ENCODE results near the gene TAF6.
A peak's percentile ranks its signal among the peaks of the same experiment; 100 is the strongest.
"Not testable (repeated sequence)": the region's sequence is repeated elsewhere in the genome, so short reads cannot be mapped to it uniquely, and the experiment has no call there.

Gene TAF6

DNA sequence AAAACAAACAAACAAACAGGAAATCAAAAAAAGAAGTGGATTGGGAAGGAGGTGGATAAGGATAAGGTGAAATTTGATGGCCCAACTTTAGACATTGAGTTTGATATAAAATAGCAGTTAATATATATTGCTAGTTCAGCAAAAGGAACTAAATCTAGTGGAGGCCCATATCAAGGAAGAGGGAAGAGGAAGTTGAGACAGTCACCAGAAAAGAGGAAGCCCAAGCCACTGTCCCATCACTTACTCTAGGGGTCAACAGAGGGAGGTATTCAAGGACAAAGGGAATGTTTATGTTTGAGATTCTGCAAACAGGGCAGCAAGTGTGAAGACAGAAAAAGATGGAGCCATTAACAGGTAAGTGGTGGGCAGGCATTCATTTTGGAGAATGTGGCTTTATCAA is 33.2 kb upstream of the TAF6 start:
- no peak for DNase-seq (ENCODE audit: low spot score)

DNA sequence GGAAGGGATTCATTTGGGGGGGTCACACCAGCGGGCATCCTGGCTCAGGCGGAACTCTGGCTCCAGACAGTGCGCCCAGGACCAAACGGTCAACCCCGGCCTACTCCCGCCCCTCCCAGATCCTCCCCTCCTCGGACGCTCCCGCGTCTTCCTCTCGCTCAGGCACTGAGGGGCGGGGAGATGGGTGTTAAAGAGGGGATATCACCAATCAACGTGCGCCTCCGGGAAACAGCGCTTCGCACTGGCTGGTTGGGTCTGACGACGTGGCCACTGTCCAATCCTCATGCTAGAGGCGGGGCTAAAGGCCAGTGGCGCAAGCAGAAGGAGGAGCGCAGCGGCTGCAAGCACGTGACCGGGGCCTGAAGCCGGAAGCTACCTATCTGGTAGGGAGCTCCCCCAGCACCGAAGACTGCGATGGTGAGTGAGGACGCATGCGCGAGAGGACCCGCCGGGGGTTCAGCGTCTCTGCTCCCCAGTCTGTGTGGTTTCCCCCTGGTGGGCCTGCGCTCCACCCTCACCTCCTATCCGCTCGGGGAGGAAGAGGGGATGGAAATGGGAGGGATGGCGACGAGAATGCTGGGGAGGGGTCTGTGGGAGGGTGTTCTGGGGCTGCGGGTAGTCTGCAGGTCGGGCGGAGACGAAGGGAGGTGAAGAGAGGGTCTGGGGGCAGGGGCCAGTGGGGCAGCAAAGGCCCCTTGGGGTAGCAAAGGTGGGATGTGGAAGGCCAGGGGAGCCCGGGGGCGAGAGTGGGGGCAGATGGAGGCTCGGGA is 29.6 kb upstream of the TAF6 start, which contains the start of gene LAMTOR4:
Gene LAMTOR4, plus strand, starts transcription at position 360 of the 770 bp plus-strand sequence. Its CDS starts 55 bp downstream, at position 415.
- DNase-seq (ENCODE audit: low spot score), result peak; percentile 100

DNA sequence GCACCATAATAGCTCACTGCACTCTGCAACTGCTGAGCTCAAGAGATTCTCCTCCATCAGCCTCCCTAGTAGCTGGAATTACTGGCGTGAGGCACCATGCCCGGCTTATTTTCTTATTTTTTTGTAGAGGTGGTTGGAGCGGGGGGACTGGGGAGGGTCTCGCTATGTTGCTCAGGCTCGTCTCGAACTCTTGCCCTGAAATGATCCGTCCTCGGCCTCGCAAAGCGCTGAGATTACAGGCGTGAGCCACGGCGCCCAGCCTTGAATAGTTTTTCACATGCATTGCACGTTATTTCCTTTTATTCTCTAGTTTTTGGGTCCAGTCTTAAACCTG is 29.0 kb upstream of the TAF6 start:
- DNase-seq (ENCODE audit: low spot score), result no peak

DNA sequence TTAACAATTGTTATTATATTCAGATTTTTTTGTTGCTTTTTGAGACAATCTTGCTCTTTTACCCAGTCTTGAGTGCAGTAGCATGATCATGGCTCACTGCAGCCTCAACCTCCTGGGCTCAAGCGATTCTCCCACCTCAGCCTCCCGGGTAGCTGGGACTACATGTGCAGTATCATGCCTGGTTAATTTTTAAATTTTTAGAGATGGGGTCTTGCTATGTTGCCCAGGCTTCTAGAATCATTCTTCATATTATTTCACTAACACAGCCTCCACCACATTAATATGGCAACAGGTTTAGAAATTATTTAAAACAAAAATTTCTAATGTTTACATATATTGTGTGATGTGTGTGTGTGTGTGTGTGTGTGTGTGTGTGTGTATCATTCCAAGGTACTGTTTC is 28.1 kb upstream of the TAF6 start:
- no peak for DNase-seq (ENCODE audit: low spot score)

DNA sequence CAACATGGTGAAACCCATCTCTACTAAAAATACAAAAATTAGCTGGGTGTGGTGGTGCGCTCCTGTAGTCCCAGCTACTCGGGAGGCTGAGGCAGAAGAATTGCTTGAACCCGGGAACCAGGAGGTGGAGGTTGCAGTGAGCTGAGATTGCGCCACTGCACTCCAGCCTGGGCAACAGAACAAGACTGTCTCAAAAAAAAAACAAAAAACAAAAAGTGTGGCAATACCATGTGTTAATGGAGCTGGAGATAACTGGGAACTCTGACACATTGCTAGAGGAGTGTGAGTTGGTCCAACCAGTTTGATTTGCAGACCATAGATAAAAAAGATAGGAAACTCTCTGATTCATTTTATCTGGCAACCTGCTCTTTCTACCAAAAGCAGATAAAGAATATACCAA is 27.2 kb upstream of the TAF6 start:
- not testable (repeated sequence) for DNase-seq (ENCODE audit: low spot score)

DNA sequence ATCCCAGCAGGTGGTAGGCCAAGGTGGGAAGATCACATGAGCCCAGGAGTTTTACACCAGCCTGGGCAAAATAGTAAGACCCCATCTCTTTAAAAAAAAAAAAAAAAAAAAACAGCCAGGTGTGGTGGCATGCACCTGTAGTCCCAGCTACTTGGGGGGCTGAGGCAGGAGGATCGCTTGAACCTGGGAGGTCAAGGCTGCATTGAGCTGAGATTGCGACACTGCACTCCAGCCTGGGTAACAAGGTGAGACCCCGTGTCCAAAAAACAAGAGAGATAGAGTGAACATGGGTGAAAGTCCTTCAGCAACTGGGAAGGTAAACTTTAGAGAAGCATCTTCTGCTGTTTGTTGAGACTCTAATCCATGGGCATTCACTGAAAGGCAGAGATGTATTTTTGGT is 23.3 kb upstream of the TAF6 start:
- DNase-seq (ENCODE audit: low spot score), result no peak

DNA sequence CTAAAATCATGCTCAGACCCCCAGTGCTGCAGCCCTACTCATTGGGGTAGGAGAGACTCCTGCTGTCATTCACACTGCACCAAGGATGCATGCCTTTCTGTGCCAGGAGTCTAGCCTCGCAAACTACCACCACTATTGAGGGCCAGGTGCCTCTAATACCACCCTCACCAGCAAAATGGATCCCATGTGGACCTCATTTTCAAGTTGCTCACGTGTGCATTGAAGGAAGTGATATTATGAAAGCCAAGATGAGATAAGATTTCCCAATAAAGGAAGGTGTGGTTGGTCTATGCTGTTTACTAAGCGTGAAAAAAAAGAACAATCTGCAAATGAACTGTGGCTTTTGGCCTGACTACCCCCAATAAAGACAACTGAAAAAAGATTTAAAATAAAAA is 22.4 kb upstream of the TAF6 start:
- no peak for DNase-seq (ENCODE audit: low spot score)

DNA sequence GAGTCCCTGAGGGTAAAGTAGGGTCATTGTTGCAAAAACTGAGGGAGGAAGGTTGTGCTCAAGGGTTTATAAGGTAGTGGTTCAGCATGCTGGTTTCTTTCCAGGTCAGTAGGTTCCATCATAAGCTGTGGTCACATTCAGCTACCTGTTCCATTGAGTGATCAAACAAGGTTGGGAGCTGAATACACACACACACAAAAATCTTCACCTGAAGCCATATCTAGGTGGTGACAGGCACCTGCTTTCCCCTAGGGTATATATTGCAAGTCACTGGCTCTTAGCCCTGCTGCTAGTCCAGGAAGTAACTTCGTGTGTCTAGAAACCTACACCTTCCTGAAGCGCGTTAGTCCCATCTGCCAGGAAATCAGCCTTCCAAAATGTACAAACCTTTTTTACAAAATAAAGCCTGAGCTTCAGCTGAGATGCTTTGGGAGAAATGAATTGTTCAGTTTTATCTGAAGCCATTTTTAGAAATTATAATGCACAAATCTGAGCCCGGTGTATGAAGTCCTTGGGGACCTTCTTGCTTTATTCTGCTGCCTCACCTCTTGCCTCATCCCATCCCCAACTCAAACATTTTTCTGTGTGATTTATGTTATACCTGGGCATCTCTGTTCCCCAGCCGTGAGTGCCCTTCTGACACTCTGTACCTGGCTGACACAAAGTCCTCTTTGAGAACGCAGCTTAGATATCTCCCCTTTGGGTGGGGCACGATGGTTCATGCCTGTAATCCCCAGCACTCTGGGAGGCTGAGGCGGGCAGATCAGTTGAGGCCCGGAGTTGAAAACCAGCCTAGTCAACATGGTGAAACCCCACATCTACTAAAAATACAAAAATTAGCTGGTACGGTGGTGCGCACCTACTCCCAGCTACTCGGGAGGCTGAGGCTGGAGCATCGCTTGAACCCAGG is 18.9 kb upstream of the TAF6 start:
- DNase-seq (ENCODE audit: low spot score), result peak; percentile 85

DNA sequence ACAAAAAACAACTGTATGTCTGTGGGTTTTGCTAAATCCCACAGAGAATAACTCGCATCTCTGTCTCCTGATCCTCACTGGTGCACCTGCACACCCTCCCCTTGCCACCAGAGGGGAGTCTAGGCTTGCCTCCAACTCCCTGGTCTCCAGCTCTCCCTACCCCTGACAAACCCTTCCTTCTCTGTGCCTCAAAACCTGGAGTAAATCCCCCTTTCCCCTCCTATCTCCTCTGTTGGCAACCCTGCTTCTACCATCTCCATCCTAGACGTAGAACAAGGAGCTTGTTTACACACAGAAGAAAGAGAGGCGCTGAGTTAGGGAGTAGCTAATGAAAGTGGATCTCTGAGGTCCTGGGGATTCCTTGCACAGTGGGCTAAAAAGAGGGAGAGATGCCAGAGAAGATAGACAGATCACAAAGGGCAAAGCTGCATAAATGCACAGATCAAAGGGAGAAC is 13.6 kb upstream of the TAF6 start:
- peak; percentile 70 for DNase-seq (ENCODE audit: low spot score)

DNA sequence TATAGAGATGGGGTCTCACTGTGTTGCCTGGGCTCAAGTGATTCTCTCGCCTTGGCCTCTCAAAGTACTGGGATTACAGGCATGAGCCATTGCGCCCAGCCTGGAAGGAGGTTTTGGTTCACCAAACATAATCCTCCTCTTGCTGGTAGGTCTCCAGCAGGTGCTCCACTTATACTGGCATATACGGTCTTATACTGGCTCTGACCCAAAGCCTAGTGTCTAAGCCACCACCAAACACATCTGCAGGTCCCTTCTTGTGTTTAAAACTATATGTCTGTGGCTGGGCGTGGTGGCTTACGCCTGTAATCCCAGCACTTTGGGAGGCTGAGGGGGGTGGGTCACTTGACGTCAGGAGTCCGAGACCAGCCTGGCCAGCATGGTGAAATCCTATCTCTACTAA is 13.0 kb upstream of the TAF6 start:
- DNase-seq (ENCODE audit: low spot score), result no peak

DNA sequence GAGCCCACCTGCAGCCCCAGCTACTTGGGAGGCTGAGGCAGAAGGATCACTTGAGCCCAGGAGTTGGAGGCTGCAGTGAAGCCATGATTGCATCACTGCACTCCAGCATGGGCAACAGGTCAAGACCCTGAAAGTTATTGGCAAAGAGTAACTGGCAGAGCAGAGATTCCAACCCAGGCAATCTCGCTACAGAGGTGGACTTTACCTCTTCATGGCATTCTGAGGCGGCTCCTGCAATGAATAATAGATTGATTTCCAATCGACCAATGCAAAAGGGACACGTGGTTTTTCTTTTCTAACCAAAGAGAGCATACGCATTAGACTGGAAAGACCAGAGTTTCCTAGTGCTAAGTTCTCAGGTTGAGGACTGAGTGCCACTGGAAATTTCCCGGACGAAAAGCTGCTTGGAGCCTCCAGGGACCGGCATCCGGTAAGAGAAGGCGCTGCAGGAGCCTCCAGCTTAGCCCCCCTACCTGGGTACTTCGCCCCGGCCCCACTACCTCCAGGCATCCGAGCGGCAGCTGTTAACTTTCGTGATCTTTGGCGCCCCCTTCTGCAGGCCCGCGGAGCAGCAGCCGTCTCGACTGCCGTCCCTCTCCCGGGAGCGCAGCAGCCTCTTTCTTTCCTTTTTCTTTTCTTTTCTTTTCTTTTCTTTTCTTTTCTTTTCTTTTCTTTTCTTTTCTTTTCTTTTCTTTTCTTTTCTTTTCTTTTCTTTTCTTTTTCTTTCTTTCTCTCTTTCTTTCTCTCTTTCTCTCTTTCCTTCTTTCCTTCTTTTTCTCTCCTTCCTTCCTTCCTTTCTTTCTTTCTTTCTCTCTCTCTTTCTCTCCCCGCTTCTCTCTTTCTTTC is 11.7 kb upstream of the TAF6 start:
- DNase-seq (ENCODE audit: low spot score), result peak; percentile 52

DNA sequence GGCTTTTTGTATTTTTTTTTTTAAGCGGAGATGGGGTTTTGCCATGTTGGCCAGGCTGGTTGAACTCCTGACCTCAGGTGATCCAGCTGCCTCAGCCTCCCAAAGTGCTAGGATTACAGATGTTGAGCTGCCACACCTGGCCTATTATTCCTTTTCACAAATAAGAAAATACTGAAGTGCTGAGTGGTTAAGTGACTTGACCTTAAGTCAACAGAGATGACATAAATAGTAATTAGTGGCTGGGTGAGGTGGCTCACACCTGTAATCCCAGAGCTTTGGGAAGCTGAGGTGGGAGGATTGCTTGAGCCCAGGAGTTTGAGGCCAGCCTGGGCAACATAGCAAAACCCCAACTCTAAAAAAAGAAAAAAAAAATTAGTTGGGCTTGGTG is 11.1 kb upstream of the TAF6 start:
- DNase-seq (ENCODE audit: low spot score), result peak; percentile 38

DNA sequence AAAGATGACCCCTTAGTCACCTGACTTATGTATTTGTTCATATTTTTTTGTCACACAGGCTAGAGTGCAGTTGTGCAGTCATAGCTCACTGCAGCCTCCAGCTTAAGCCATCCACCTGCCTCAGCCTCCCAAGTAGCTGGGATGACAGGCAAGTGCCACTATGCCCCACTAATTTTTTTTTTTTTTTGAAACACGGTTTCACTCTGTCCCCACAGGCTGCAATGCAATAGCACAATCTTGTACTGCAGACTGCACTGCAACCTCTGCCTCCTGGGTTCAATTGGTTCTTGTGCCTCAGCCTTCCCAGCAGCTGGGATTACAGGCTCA is 9.4 kb upstream of the TAF6 start:
- DNase-seq (ENCODE audit: low spot score), result no peak

DNA sequence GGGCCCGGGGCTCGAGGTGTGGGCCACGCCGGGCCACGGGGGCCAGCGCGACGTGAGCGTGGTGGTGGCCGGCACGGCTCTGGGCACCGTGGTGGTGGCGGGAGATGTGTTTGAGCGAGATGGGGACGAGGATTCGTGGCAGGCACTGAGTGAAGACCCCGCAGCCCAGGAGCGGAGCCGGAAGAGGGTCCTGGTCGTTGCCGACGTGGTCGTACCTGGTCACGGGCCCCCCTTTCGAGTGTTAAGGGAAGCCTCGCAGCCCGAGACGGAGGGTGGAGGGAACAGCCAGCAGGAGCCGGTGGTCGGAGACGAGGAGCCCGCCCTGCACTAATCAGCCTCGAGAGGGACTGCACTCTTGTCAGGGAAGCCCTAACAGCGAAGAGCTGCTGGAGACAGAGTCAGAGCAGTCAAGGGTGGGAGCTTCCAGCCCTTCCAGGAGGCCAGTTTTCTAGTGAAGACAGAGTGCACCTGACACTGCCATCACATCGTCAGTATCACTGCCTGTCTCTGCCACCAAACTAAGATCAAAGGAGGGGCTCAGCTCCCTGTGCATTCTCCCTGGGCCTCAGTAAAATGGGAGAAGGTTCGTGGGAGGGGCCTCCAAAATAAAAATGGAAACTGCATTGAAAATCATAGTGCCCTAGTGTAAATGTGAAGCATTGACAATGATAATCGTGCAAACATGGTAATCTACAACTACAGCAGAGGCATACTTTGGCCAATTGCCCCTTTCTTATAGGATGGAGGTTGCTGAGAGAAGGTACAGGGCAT is 8.9 kb upstream of the TAF6 start:
- peak; percentile 19 for DNase-seq (ENCODE audit: low spot score)

DNA sequence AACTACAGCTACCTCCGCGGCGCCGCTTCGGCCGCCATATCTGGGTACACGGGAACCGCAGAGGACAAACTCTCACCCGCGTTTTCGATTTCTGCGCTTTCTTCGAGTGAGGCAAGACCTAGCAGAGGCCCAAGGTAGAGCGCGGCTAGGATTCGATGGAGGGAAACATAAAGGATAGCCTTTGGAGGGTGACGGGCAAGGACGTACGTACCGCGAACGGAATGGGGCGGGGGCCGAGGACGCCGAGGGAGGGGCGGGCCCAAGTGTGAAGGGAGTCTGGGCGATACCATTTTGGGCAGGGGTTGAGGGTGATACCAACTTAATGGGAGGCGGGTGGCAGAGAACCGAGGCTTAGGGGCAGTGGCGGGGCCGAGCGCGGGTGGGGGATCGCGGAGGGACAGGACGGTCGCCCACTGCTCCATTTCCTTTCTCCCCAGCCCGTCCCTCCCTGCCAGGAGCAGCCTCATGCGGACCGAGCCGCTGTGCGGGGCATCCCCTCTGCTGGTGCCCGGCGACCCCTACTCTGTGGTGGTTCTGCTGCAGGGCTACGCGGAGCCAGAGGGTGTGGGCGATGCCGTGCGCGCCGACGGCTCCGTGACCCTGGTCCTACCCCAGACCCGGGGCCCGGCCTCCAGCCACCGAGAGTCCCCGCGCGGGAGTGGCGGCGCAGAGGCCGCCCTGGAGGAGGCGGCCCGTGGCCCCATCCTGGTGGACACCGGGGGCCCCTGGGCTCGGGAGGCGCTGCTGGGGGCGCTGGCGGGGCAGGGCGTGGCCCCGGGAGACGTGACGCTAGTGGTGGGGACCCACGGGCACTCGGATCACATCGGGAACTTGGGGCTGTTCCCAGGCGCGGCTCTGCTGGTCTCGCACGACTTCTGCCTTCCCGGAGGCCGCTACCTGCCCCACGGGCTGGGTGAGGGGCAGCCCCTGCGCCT is 8.0 kb upstream of the TAF6 start, which contains the start of gene MBLAC1:
Gene MBLAC1, plus strand, starts transcription at position 37 of the 935 bp plus-strand sequence. Its CDS starts 429 bp downstream, at position 466.
- DNase-seq (ENCODE audit: low spot score), result peak; percentile 88

DNA sequence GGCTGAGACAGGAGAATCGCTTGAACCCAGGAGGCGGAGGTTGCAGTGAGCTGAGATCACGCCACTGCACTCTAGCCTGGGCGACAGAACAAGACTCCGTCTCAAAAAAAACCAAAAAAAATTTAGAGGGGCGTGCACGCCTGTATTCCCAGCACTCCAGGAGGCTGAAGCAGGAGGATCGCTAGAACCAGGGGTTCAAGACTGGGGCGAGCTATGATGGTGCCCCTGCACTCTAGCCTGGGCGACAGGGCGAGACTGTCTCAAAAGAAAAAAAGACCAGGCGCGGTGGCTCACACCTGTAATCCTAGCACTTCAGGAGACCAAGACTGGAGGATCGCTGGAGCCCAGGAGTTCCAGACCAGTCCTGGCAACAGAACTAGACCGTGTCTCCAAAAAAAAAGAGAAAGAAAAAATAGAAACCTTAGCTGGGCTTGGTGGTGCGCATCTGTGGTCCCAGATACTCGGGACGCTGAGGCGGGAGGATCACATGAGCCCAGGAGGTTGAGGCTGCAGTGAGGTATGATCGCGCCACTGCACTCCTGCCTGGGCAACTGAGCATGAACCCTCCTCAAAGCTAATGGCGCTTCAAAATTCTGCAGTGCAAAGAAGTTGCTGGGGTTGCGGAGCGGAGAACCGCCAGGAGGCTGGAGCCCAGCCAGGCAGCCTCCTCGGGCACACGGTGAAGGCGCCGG is 7.2 kb upstream of the TAF6 start:
- no peak for DNase-seq (ENCODE audit: low spot score)

DNA sequence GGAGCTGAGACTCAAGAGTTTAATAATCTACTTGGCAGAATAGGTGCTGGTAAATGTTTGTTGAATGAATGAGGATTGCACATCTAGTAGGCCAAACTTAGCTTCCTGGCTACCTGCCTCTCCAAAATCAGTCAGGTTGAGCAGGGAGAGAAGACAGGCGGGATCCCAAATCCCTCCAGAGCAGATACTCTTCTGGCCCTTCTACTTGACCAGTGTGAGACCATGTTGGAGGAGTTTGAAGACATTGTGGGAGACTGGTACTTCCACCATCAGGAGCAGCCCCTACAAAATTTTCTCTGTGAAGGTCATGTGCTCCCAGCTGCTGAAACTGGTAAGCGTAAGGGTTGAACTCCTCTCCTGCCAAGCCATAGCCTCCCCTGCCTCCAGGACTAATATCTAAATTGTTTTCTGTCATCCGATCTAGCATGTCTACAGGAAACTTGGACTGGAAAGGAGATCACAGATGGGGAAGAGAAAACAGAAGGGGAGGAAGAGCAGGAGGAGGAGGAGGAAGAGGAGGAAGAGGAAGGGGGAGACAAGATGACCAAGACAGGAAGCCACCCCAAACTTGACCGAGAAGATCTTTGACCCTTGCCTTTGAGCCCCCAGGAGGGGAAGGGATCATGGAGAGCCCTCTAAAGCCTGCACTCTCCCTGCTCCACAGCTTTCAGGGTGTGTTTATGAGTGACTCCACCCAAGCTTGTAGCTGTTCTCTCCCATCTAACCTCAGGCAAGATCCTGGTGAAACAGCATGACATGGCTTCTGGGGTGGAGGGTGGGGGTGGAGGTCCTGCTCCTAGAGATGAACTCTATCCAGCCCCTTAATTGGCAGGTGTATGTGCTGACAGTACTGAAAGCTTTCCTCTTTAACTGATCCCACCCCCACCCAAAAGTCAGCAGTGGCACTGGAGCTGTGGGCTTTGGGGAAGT is 5.4 kb upstream of the TAF6 start:
- no peak for DNase-seq (ENCODE audit: low spot score)

DNA sequence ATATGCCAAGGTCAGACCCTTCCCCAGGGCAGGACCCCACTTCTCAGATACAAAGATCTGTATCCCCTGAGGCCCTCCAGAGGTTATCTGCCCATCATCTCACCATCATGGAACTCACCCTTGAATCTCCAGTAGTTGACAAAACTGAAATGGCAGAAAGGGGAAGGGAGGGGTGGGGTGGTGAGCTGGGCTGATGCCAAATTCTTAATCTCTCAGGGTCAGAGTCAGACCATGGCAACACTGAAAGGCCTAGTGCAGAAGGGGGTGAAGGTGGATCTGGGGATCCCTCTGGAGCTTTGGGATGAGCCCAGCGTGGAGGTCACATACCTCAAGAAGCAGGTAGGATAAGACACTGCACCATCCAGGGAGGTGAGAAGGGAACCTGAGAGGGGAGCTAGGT is 3.4 kb upstream of the TAF6 start:
- no peak for DNase-seq (ENCODE audit: low spot score)

DNA sequence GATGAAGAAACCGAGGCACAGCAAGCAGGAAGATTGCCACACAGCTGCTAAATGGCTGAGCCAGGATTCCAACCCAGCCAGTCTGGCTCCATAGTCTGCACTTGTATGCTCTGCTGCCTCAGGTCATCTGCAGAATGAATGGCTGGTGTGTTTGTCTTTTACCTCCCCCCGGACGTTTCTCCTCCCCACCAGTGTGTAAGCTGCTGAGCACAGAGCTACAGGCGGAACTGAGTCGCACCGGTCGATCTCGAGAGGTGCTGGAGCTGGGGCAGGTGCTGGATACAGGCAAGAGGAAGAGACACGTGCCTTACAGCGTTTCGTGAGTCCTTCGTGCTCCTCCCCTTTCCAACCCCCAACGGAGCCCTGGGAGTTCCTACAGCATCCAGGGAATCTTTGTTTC is 2.9 kb upstream of the TAF6 start:
- DNase-seq (ENCODE audit: low spot score), result peak; percentile 28

All from kidney tubule cell (primary cell).